CD14-positive monocyte (primary cell): ENCODE results near the gene HELB. TPM values are rescaled to one million over a fixed set of nuclear protein-coding genes. Genes with fewer than 3 reads are reported as not detected.

Experiments
- DNase-seq, 3 donors: peaks; one replicate each; pipeline ENCODE4 v3.0.0-alpha.2; 2011 to 2022
- H2AFZ ChIP-seq: 2 replicates; pipeline ENCODE4 v1.6.0; 2012; ENCODE audit warnings: mild to moderate bottlenecking, low read depth, low read length, inconsistent platforms; ENCODE audit not compliant: insufficient read depth, poor library complexity, severe bottlenecking
- H3K27ac ChIP-seq, 2 donors: 1 replicate in 1 of 2; 2 replicates in 1 of 2; pipeline ENCODE4 v1.5.1; 2012 to 2013; ENCODE audit warnings: low read length in 2 of 2, control low read depth in 1 of 2, inconsistent platforms in 1 of 2, low read depth in 1 of 2, mild to moderate bottlenecking in 1 of 2
- H3K27me3 ChIP-seq, 2 donors: one replicate each; pipeline versions ENCODE4 v1.6.0 to v1.6.1; 2011 to 2013; ENCODE audit warnings: low read length in 2 of 2; ENCODE audit not compliant: control insufficient read depth in 2 of 2, insufficient read depth in 2 of 2
- H3K36me3 ChIP-seq, 2 donors: replicated peaks in 1 of 2; 1 replicate in 1 of 2; 2 replicates in 1 of 2; pipeline versions ENCODE4 v1.5.1 to v1.6.1; 2012 to 2013; ENCODE audit warnings: low read length in 2 of 2, control low read depth in 1 of 2, inconsistent platforms in 1 of 2, mild to moderate bottlenecking in 1 of 2; ENCODE audit not compliant: insufficient read depth in 2 of 2, control insufficient read depth in 1 of 2
- H3K4me1 ChIP-seq, 2 donors: 1 replicate in 1 of 2; 2 replicates in 1 of 2; pipeline versions ENCODE4 v1.5.1 to v1.6.1; 2012 to 2013; ENCODE audit warnings: low read length in 2 of 2, control low read depth in 1 of 2, inconsistent platforms in 1 of 2, mild to moderate bottlenecking in 1 of 2, moderate library complexity in 1 of 2; ENCODE audit not compliant: insufficient read depth in 2 of 2, control insufficient read depth in 1 of 2
- H3K4me2 ChIP-seq: replicated peaks from 2 replicates; pipeline ENCODE3; 2012; ENCODE audit warnings: low read length, moderate library complexity, mild to moderate bottlenecking; ENCODE audit not compliant: poor library complexity, severe bottlenecking; ENCODE audit errors: extremely low read depth
- H3K4me3 ChIP-seq, 3 experiments: fragments of 200-600 bp in 1 of 3; sonication (generic) in 1 of 3; replicated peaks in 1 of 3; 1 replicate in 2 of 3; 2 replicates in 1 of 3; pipeline ENCODE4 v1.5.1; 2011 to 2013; ENCODE audit warnings: low read length in 3 of 3, mild to moderate bottlenecking in 3 of 3, control low read depth in 2 of 3, low read depth in 2 of 3, inconsistent platforms in 1 of 3, moderate library complexity in 1 of 3
- H3K79me2 ChIP-seq: 2 replicates; pipeline ENCODE4 v1.6.0; 2012; ENCODE audit warnings: mild to moderate bottlenecking, control low read depth, inconsistent platforms, low read length, moderate library complexity; ENCODE audit not compliant: insufficient read depth
- H3K9ac ChIP-seq: 2 replicates; pipeline ENCODE4 v1.6.0; 2017; ENCODE audit warnings: low read length, mild to moderate bottlenecking; ENCODE audit not compliant: insufficient read depth, poor library complexity, severe bottlenecking
- H3K9me3 ChIP-seq, 2 donors: replicated peaks in 1 of 2; 1 replicate in 1 of 2; 2 replicates in 1 of 2; pipeline versions ENCODE4 v1.5.1 to v1.6.1; 2012 to 2013; ENCODE audit warnings: low read length in 2 of 2, control low read depth in 1 of 2; ENCODE audit not compliant: control insufficient read depth in 1 of 2, insufficient read depth in 1 of 2
- H4K20me1 ChIP-seq: 2 replicates; pipeline ENCODE4 v1.6.0; 2012; ENCODE audit warnings: mild to moderate bottlenecking, low read length, control low read depth, moderate library complexity; ENCODE audit not compliant: insufficient read depth
- H3K27ac Mint-ChIP-seq, 7 donors: one replicate each; pipeline ENCODE4 v1.8.0; 2020; ENCODE audit warnings: mild to moderate bottlenecking in 7 of 7, mixed read lengths in 7 of 7, moderate library complexity in 6 of 7, inconsistent platforms in 2 of 7
- H3K27me3 Mint-ChIP-seq, 3 donors: one replicate each; pipeline ENCODE4 v1.8.0; 2021 to 2022; ENCODE audit warnings: low read depth in 3 of 3, mild to moderate bottlenecking in 3 of 3, mixed read lengths in 3 of 3, moderate library complexity in 3 of 3, inconsistent platforms in 1 of 3
- H3K36me3 Mint-ChIP-seq, 2 donors: one replicate each; pipeline ENCODE4 v1.8.0; 2020; ENCODE audit warnings: mixed read lengths in 2 of 2, inconsistent platforms in 1 of 2, mild to moderate bottlenecking in 1 of 2
- H3K4me1 Mint-ChIP-seq: one replicate; pipeline ENCODE4 v1.8.0; 2020; ENCODE audit warnings: mild to moderate bottlenecking, mixed read lengths
- H3K4me3 Mint-ChIP-seq, 2 donors: one replicate each; pipeline ENCODE4 v1.8.0; 2020; ENCODE audit warnings: mild to moderate bottlenecking in 2 of 2, mixed read lengths in 2 of 2, moderate library complexity in 1 of 2
- H3K9me3 Mint-ChIP-seq, 7 donors: one replicate each; pipeline ENCODE4 v1.8.0; 2020 to 2022; ENCODE audit warnings: mixed read lengths in 7 of 7, mild to moderate bottlenecking in 6 of 7, moderate library complexity in 6 of 7, inconsistent platforms in 2 of 7
- CTCF ChIP-seq: fragments of 200-600 bp; IDR thresholded peaks from one replicate; pipeline ENCODE4 v1.8.0; 2022; ENCODE audit warnings: antibody characterized with exemption, mild to moderate bottlenecking
- WGBS: methylation state at CpG from one replicate; pipeline ENCODE4 v1.1.5; 2013; ENCODE audit warnings: missing lambda C conversion rate; ENCODE audit not compliant: insufficient coverage; 5-methylcytosine and 5-hydroxymethylcytosine counted together
- intact Hi-C, 2 donors: fragments of 100-400 bp; cut with micrococcal nuclease; formaldehyde crosslinking; loops; one replicate each; pipeline versions ENCODE4 v1.15.0 to v1.15.1; 2023
- polyA plus RNA-seq, 3 donors: library from polyadenylated mRNA; depleted of rRNA in 1 of 3; unstranded in 2 of 3; stranded (reverse) in 1 of 3; fragments of 300-500 nt in 2 of 3; fragments of >200 nt in 1 of 3; fragmentation: Illumina TruSeq in 2 of 3; gene quantifications; 1 replicate in 2 of 3; 2 replicates in 1 of 3; pipeline ENCODE4 v1.2.3, GENCODE V29; 2012 to 2021

Gene HELB
- polyA plus RNA-seq, 3 donors = 1.8 to 3.4 (median 3.0) TPM

DNA sequence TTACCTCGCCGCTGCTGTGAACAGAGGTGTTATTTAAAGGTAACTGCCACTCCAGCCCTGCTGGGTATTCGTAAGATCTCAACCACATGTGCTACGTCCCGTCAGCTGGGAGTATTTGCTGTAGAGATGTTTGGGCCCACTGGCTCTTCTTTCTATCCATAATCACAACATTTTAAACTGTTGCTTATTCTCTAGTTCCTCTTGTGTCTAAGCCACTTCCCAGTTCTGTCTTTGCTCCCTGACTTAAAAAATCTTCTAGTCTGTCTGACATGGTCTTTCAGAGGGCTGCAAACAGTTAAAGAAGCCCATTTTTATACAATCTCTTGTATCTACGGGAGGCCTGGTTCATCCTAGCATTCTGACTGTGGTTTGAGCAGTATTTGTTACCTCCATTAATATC lies 33.2 kb upstream of the HELB start:
- peak overlapping the region; percentile 25 to 66 (median 44) for H3K4me3 ChIP-seq
- peak overlapping the region; percentile 4 for H3K9ac ChIP-seq
- peak overlapping the region; percentile 74 for H3K4me2 ChIP-seq
- Mint-ChIP-seq H3K36me3 (peaks cover 0 to 2% of the 10 kb centered on the region in 2 donors), H3K27ac (no peak overlapping the region), H3K27me3 (no peaks in the 10 kb centered on the region), H3K4me3 (no peak overlapping the region), H3K4me1 (peaks cover 24% of the 10 kb centered on the region), H3K9me3 (peaks cover 0 to 2% (median 0%) of the 10 kb centered on the region in 7 donors)
- H3K4me1 ChIP-seq = peaks cover 50 to 58% of the 10 kb centered on the region in 2 donors
- H2AFZ ChIP-seq = peak overlapping the region; percentile 46
- no CpG with 5 or more reads among the region's 6 CpGs for WGBS
- peaks cover 16% of the 10 kb centered on the region for H3K79me2 ChIP-seq
- no peaks in the 10 kb centered on the region for H4K20me1 ChIP-seq
- no peaks in the 10 kb centered on the region for H3K9me3 ChIP-seq
- H3K27ac ChIP-seq = peak overlapping the region; percentile 88 to 97
- TF ChIP-seq CTCF = no peak
- intact Hi-C loops = no loop called here
- H3K27me3 ChIP-seq = no peaks in the 10 kb centered on the region
- no peaks in the 10 kb centered on the region for H3K36me3 ChIP-seq
- peak in 2 of 3 donors; percentile 33 to 58 for DNase-seq

GRCh38 chr12:66269757-66270383 lies 32.4 kb upstream of the HELB start:
- Histone ChIP-seq H3K4me2 (peak overlapping the region; percentile 74), H3K79me2 (peaks cover 16% of the 10 kb centered on the region), H3K27ac (peak overlapping the region; percentile 88 to 97), H3K36me3 (no peaks in the 10 kb centered on the region), H3K4me3 (peak overlapping the region in 1 of 3 experiments; percentile 66), H4K20me1 (no peaks in the 10 kb centered on the region), H2AFZ (peak overlapping the region; percentile 46), H3K9me3 (no peaks in the 10 kb centered on the region), H3K27me3 (no peaks in the 10 kb centered on the region), H3K9ac (peak overlapping the region; percentile 4), H3K4me1 (peaks cover 50 to 60% of the 10 kb centered on the region in 2 donors)
- peak in 2 of 3 donors; percentile 50 to 55 for DNase-seq
- peak; percentile 53 for TF ChIP-seq CTCF
- H3K4me3 Mint-ChIP-seq = no peak overlapping the region
- intact Hi-C loops = no loop called here
- H3K27me3 Mint-ChIP-seq = peaks cover 0 to 1% (median 0%) of the 10 kb centered on the region in 3 donors
- WGBS = 0% methylated on average over 1 of the region's 5 CpGs
- H3K27ac Mint-ChIP-seq = peak overlapping the region in 2 of 7 donors; percentile 55 to 81
- H3K4me1 Mint-ChIP-seq = peaks cover 30% of the 10 kb centered on the region
- no peaks in the 10 kb centered on the region for H3K36me3 Mint-ChIP-seq
- peaks cover 0 to 4% (median 0%) of the 10 kb centered on the region in 7 donors for H3K9me3 Mint-ChIP-seq
